GM13977 (cell line): ENCODE results near the gene USP5.

Experiments
- DNase-seq: peaks from one replicate; pipeline ENCODE4 v3.0.0; 2012; ENCODE audit warnings: low spot score
- CTCF ChIP-seq: IDR thresholded peaks from 2 replicates; pipeline ENCODE4 v1.5.1; 2012; ENCODE audit warnings: mild to moderate bottlenecking, control low read depth; ENCODE audit not compliant: insufficient read depth; ENCODE audit errors: extremely low read depth, missing control alignments
- in situ Hi-C: fragments of 300-500 bp; cut with MboI; formaldehyde crosslinking; loops from one replicate; pipeline ENCODE4 v1.12.0; 2022; ENCODE audit warnings: low sequenced_read_pairs, low pct_unique_long_range_greater_than_20kb, mixed read lengths, inconsistent platforms; ENCODE audit not compliant: unreplicated experiment

The USP5 gene

GRCh38 chr12:6839482-6840201, 12.3 kb upstream of the USP5 start:
- peak; percentile 76 for DNase-seq
- no peak for TF ChIP-seq CTCF
- in situ Hi-C loops: no loop called here

- DNase-seq: no peak
- in situ Hi-C loops: no loop called here
- TF ChIP-seq CTCF: no peak
Measured at GRCh38 chr12:6840330-6840729, 11.6 kb upstream of the USP5 start.

- no peak for TF ChIP-seq CTCF
- DNase-seq: no peak
- in situ Hi-C loops: no loop called here
Measured at GRCh38 chr12:6840761-6841515, 11.0 kb upstream of the USP5 start, which contains the start of gene GNB3. GNB3 (plus strand) TSS chr12:6840925; CDS start chr12:6841288, 363 bp downstream.

- TF ChIP-seq CTCF: no peak
- DNase-seq: no peak
- in situ Hi-C loops: no loop called here
Measured at GRCh38 chr12:6842075-6842474, 9.9 kb upstream of the USP5 start.

- no peak for DNase-seq
Measured at GRCh38 chr12:6843118-6843902, 8.6 kb upstream of the USP5 start.

More at GRCh38 chr12:6843118-6843902, 8.6 kb upstream of the USP5 start:
- TF ChIP-seq CTCF: no peak
- in situ Hi-C loops: no loop called here
